ENCODE data around the gene CBX4.

The CBX4 gene

GRCh38 chr17:79841369-79842135 lies 2.3 kb upstream of the CBX4 start:
- no peak for DNase-seq

DNA sequence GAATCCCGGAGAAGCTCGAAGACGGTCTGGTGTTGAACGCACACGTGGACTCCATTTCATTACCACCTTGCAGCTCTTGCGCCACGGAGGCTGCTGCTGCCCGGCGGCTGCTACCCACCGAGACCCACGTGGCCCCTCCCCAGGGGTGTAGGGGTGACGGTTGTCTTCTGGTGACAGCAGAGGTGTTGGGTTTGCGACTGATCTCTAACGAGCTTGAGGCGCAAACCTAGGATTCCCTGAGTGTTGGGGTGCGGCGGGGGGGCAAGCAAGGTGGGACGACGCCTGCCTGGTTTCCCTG lies 1.7 kb upstream of the CBX4 start:
- no peak for DNase-seq

DNA sequence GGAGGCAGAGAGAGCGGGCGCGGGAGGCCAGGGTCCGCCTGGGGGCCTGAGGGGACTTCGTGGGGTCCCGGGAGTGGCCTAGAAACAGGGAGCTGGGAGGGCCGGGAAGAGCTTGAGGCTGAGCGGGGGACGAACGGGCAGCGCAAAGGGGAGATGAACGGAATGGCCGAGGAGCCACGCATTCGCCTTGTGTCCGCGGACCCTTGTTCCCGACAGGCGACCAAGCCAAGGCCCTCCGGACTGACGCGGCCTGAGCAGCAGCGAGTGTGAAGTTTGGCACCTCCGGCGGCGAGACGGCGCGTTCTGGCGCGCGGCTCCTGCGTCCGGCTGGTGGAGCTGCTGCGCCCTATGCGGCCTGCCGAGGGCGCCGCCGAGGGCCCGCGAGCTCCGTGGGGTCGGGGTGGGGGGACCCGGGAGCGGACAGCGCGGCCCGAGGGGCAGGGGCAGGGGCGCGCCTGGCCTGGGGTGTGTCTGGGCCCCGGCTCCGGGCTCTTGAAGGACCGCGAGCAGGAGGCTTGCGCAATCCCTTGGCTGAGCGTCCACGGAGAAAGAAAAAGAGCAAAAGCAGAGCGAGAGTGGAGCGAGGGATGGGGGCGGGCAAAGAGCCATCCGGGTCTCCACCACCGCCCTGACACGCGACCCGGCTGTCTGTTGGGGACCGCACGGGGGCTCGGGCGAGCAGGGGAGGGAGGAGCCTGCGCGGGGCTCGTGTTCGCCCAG lies 1.2 kb upstream of the CBX4 start:
- no peak for DNase-seq

GRCh38 chr17:79838522-79839274 lies 542 bp downstream of the CBX4 start:
- peak; percentile 55 for DNase-seq

GRCh38 chr17:79837888-79838521 lies 1.2 kb downstream of the CBX4 start:
- no peak for DNase-seq

GRCh38 chr17:79836972-79837887 lies 2.0 kb downstream of the CBX4 start:
- peak; percentile 52 for DNase-seq

- DNase-seq: no peak
These were observed 2.7 kb downstream of the CBX4 start for GRCh38 chr17:79836510-79836971.

DNA sequence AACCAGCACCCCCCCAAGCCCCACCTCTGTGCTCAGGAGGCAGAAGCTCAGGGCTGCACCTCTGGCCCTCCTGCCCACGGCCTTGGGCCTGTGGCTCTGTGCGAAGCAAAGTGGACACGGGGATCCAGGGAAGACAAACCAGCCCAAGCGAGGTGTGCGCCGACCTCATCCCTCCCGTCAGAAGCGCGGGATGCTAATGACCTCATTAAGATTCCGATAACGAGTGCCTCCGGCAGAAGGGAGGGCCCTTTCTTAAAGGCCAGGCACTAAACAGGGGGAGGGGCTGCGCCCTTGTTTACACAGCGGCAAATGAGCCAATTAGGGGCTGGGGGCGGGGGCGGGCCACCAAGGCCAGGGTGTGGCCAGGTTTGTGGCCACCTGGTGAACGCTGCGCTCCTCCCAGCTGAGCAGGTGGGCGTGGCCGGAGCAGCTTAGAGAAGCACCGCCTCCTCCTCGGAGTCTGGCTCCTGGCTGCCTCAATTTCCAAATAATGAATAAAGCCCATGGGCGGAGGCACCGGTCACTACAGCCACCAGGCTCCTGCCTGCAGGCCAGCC lies 3.2 kb downstream of the CBX4 start:
- DNase-seq: no peak

DNA sequence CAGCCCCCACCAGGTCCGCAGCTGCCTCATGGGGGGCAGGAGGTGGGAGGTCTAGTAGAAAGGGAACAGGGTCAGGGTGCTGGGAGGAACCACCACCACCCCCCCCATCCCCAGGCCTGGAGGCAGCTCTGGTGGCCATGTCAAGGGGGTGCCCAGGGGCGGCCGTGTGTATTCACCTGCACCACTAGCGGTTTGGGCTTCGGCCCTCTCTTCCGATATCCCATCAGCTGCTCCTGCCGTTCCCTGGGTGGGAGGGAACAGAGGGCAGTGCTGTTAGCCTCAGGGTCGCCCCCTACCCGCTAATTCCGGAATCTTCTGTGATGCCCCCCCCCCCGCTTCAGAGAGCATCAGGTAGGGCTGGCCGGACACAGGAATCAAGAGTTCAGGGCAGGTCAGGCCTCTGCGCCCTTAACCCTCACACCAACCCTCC lies 3.8 kb downstream of the CBX4 start:
- DNase-seq: no peak

DNA sequence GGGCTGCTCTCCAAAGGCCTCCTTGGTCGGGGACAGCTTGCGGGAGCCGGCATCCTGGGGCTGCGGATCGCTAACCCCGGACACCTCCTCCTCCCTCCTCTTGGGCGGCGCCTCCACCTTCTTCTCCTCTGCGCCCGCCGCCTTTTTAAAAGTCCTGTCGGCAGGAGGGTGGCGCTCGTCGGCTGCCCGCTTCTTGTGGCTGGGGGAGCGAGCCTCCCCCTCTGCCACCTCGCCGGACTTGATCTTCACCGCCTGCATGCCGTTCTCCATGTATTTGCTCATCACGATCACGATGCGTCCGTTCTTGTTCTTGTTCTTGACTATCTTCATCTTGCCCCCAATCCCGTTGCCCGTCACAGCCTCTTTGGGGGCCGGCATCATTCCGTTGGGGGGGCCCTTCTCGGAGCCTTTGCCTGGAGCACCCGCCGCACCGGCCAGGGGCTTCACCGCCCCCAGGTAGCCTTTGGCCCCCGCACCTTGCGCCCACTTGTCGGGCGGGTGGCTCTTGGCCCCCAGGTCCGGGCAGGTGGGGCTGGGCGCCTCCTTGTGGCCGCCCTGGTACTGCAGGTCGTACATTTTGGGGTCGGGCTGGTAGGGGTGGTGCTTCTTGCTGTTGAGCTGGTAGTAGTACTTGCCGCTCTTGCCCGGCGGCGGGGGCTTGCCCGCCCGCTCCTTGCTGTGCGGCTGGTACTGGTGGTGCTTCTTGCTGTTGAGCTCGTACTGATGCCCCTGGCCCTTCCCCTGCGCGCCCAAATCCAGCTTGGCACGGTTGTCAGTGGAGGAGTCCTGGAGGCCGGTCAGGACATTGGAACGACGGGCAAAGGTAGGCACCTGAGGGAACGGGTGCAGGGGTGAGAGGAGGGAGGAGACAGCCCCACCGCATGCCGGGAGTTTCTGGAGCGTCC lies 4.4 kb downstream of the CBX4 start:
- DNase-seq: no peak

- no peak for DNase-seq
These were observed 5.3 kb downstream of the CBX4 start for GRCh38 chr17:79833744-79834564.

- DNase-seq: no peak
These were observed 6.2 kb downstream of the CBX4 start for GRCh38 chr17:79833110-79833450.

- no peak for DNase-seq
These were observed 6.8 kb downstream of the CBX4 start for GRCh38 chr17:79832218-79833109.

- DNase-seq: no peak
These were observed 7.7 kb downstream of the CBX4 start for GRCh38 chr17:79831265-79832217.

GRCh38 chr17:79830763-79831264 lies 8.4 kb downstream of the CBX4 start:
- no peak for DNase-seq

DNA sequence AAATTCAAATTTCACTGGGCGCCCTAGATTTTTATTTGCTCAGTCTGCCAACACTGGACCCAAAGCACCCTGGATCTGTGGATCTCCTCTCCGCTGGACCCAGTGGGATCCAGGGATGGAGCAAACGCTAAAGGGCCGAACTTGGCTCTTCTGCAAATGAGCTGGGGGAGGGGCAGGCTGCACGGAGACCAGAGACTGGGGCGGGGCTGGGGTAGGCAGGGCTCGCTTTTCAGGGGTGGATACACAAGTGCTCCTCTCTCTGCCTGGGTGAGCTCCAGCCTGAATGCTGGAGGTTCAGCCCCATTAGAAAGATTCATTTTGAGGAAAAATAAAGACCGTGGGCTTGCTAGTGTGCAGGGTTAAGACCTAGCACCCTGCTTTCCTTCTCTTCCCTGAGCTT lies 8.9 kb downstream of the CBX4 start:
- no peak for DNase-seq

DNA sequence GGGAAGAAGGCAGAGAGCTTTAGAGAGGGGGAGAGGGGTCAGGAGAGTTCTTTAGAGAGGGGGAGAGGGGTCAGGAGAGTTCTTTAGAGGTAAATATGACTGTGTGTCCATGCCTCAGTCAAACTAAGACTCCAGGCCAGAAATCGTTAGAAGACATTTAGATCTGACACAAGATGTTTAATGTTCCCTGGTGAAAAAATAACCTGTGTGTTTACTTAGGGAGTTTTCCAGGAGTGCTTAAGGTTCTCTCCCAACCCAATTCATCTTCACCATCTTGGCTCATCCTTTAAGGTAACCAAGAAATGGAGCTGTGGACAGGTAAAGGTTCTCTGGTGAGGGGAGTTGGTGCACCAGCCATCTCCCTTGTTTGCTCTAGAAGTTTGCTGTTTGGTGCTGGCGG lies 9.8 kb downstream of the CBX4 start:
- no peak for DNase-seq
